ENCODE data around the gene CELF4. TPM values are rescaled to one million over a fixed set of nuclear protein-coding genes. Genes with fewer than 3 reads are reported as not detected.

Gene CELF4
- polyA plus RNA-seq, 10 donors, result 0.57 to 1.8 (median 1.1) TPM

DNA sequence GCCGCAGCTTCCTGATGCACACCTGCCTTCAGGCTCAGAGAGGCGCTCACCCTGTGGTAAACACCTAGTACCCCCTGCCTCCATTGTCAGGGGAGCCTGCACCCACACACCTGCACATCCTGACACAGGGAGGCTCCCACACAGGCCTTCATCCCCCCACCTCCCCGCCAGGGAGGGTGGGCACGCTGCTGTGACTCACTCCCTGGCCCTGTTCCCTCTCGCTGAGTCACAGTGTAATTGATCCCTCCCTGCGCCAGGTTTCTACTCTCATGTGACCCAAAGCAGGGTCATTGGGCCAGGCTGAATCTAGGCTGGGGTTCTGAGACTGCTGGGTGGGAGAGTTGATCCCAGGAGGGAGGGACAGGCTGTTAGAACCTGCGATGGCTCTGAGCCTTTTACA lies 8.5 kb upstream of the CELF4 start:
- no peak for DNase-seq

DNA sequence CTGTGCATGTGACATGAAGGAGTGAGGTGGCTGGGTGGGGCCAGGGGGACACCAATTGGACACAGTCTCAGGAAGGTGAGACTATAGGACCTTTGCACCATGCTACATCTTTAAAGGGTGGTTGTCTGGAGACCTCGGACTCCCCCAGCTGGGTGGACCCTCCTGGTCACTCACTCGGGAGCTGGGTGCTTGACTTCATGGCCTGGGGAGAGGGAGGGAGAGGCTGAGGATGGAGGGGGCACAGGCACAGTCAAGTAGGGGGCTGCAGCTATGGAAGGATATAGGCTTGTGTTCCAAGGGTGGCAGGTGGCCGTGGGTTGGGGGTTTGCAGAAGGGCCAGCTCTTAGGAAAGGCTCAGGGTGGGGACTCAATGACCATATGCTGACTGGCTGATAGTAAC lies 7.1 kb upstream of the CELF4 start:
- DNase-seq, result no peak

DNA sequence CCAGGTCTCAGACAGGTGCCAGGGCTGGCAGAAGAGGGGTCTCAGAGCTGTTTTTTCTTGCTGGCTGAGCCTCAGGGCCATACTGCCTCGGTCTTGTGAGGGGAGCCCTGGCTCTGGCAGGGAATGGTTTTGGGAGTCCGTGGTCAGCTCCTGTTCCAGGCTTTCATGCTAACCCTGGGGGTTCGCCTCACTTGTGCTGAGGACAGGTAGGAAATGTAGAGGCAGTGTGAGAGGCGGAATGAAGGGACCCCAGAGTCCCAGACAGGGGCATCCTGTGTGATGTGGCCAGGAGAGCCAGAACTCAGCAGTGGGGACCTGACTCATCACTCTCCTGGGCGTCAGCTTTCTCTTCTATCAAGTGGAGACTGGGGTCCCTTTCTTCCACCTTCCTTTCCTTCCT lies 5.7 kb upstream of the CELF4 start:
- DNase-seq, result no peak

DNA sequence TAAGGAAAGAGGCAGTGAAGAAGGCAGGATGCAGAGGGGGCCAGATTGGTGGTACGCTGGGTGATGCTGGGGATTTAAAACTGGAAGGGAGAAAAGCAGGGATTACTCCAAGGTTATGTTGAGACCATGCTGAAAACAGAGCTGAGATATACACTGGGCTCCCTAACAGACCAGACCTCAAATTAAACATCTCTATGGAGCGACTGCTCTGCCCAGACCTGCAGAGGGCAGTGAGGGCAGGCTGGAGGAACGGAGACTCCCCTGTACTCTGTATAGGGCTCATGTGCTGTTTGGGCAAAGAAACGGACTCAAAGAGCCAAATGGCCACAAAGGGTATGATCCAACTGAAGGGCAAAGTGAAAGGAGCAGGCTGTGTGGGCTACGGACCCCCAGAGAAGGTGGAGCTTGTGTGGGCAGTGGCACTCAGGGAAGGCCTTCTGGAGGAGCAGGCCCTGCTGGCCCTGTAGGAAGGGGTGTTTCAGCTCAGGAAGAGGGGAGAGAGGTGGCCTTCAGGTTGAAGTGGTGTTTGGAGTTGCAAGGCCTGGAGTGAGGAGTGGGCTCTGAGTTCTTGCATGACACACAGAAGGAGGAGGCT lies 4.8 kb upstream of the CELF4 start:
- no peak for DNase-seq

DNA sequence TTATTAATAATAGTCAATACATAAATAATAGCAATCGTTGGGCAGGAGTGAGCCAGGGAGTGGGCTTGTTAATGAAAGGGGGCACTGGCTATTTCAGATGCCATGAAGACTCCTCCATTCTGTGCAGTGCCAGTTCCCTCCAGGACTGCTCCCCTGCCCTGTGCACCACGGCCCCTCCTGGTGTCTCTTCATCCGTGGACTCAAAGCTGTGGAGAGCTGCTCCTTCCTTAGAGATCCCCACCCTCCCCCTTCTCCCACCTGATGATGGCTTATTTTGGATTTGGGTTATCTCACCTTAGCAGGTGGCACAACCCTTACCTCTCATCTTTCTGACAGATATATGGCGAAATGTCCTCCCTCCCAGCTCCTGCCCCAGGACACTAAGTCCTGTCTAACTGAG lies 3.1 kb upstream of the CELF4 start:
- DNase-seq, result no peak

DNA sequence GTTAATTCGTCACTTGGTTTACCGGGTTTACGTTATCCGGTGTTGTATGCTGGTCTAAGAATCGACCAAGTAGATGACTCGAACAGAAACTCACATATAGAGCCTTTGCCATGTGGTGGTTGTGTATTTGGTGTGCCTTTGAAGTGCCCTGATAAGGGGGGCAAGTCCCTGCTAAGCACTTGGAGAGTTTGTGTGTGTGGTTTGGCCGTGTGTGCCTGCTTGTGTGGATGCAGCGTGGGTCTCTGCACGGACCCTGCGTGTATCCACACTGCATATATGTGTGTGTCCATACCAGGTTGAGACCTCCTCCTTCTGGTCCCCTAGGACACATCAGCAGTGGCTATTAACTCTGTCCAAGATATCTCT lies 2.4 kb upstream of the CELF4 start:
- DNase-seq, result no peak

DNA sequence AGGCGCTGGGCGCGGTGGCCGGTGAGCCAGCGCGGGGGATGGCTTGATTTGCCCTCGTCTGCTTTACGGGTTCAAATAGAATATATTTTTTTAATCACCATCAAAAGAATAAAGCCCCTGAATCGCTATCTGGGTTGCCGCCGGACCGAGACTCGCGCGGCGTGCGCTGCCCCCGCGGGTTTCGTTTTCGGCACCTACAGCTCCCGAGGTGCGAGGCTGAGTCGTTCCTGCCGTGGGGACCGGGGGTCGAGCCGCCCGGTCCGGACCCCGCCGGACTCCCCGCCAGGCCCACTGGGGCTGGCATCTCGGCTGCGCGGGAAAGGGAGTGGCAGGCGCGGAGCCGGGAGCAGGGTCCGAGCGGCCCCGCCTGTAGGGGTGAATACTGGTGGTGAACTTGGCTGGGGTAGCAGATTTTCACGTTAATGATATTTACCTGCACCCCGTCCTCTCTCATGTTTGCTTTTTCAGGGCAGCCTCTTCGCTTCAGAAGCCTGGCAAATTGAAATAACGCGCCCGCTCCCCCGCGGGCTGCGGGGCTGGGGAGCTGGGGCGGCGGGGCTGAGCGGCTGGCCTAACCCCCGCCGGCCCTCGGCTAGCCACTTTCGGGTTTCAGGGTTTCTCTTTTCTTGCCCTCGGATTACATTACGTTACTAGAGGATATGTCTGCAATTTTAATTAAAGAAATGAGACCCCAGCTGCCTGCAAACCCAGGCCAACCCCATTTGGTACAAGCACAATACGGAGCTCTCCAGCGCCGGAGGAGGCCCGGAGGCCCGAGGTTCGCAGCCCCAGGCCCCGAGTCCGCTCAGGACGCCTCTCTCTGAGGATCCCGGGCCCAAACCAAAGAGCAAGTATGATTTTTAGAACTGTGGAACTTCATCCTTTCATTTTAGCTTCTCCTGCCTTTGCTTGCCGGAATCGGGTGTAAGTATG lies 1.7 kb upstream of the CELF4 start:
- DNase-seq, result peak in 1 of 3 donors; percentile 32

DNA sequence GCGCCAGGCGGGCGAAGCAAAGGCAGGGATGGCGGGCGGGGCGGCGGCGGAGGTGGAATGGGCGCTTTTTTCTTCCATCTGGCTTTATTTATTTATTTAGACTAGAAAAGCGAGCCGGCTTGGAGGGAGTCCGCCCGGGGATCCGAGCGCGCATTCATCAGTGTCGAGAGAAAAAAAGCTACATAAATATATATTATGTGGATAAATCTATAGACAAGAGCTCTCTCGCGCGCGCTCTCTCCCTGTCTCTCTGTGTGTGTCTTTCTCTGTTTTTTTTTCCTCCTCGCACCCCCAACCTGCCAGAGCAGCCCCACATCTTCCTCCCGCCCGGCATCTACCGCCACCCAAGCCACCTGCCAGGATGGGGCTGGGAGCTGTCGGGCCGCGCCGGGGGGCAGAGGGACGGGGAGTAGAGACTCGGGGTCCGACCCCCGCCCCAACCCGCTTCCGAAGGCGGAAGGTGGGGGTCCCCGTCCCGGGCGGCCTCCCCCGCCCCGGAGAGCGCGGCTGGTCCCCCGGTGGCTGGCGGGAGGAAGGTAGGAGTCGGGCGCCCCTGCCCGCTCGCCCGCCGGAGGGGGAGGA lies 972 bp upstream of the CELF4 start:
- no peak for DNase-seq

DNA sequence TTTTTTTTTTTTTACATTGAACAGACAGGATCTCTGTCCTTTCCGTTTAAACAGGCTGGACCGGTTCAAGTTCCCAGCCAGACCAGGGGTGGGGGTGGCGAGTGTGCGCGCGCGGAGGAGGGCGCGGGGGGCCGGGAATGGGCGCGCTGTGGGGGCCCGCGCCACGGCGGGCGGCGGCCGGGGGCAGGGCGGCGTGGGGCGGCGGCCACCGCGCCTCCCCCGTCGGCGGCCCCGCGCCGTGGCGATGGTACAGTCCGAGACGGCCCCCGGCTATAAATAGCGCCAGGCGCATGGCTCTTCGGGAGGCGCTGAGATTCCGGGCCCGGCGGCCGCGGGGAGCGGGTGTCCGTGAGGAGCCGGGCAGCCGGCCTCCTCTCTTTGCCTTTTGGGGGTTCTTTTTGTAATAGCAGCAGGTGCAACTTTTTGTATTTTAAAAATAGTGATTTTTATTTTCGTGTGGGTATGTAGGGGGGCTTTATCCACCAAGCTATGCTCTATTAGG lies 430 bp upstream of the CELF4 start:
- peak; percentile 23 to 68 (median 60) for DNase-seq

DNA sequence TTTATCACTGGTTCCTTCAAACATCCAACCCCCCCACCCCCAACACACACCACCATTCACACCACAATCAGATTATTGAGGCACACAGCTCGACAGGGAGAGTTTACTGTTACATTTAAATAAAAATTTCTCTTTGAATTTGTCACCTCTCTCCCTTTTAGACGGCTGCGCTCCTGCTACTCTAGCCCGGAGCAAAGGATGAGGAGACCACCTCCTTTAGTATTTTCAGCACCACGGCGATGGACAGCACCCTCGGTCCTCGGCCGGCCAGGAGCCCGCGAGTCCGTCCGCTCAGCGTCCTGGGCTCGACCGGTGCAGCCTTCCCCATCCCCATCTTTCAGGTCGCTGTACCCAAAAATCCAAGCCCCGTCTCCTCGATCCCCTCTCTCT lies 892 bp downstream of the CELF4 start:
- peak; percentile 61 to 92 (median 83) for DNase-seq

DNA sequence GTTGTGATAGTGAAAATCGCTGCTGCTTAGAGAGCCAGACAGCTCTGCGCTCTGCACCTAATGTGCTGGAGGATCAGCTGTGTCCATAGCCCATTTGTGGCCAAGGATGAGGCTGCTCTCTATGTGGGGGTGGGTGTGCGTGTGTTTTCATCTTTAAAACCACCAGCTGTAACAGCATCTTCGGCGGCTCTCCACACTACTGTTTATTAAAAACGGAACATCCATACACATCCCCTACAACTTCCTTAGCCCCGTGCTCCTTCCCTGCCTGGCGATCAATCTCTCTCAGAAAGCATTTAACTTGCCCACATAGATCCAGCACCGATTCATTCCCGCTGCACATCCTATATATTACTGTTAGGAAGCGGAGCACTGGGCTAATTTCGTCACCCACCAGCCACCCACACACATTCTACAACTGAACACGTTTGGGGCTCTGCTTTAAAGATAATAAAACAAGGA lies 1.6 kb downstream of the CELF4 start:
- DNase-seq, result no peak

DNA sequence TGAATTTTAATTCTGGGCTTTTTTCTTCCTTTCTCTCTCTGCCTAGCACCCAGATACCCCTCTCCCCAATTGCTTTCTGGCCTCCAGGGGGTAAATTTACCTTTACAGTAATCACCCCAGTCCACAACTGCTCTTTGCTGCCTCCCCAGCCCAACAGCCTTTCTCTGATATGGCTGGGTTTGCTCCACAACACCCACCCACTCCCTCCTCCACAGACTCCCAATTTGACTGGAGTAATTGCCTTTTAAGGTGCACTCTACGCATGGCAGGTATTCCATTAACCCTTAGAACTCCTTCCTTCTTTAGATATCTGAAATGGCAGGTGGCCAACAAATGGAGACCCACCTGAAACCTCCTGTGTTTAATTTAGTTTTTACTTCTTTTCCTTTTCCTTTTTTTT lies 3.6 kb downstream of the CELF4 start:
- DNase-seq, result no peak

DNA sequence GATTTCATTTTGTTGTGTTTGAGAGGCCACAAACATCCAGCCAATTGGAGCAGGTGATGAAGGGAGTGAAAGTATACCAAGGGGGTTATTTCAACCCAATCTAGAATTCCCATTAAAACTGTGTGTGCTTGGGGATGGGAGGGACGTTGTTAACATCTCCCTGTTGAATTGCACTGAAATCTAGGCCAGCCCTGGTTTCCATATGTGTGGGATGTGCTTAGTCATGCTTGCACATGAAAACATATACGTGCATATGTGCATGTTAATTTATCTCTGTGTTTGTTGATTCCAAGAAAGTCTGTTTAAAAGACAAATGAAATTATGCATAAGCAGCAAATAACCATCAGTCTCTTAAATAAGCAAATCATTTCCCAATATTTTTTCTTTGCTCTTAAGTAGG lies 5.6 kb downstream of the CELF4 start:
- DNase-seq, result no peak

DNA sequence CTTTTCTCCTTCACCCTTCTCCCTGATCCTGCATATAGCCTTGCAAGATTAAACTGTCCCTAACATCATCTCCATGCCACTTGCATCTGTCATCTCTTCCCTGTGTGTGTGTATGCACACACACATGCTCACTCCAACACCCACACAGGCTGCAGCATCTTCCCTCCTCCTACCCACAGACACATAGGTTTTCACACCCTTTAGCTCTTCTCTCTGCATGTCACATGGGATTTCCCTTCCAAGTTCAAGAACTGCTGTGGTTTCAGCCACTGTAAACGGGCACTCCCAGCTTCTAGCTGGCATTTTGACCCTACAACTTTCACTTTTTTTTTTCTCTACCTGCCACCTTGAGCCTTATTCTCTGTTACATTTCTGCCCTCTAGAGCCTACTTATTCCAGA lies 6.4 kb downstream of the CELF4 start:
- no peak for DNase-seq

DNA sequence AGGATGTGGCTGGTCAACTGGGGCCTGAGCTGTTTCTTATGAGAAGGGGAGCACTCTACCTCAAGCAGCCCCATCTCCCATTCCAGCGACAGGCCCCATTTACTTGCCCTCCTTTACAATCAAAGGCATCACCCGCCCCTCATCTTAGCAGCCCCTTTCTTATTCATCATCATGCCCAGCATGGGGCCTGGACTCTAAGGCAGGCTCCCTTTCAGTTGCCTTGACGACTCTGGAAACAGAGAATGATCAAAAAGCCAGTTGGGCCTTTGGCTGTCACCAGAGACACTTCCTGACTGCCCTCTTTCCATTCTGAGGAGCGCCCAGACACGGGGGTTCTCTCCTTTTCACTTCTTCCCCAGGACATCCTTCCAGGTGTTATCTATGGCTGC lies 11.2 kb downstream of the CELF4 start:
- no peak for DNase-seq

DNA sequence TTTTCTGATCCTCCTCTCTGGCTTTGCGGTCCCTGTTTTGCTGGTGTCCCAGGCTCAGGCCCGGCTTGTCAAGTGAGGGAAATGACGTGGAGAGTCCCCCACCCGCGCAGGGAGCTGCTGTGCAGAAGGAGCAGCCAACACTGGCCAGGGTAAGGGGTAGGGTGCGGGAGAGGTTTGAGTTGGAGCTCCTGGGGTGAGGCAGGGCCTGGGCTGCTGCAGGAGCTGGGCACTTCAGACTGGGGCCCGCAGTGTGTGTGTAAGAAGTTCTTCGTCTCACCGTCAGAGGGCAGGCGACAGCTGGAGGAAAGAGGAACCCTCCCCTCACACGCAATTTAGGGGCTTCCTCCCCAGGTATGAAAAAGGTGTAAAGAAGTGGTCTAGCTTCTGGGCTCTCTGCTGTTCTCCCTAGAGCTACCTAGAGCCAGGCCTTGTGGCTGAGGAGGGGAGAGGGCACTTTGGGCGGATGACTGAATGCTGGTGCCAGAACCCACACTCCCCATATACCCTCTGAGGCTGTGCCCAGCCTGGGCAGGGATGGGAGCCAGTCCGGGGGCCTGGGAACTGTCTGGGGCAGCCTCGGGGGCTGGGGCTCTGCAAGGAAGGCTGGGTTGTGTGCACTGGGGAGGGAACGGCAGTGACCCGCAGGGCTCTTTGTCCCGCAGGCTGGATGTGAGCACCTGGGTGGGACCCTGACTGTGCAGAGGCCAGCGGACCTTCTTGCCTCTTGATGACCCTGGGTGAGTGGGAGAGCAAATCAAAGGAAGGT lies 11.8 kb downstream of the CELF4 start:
- DNase-seq, result no peak

DNA sequence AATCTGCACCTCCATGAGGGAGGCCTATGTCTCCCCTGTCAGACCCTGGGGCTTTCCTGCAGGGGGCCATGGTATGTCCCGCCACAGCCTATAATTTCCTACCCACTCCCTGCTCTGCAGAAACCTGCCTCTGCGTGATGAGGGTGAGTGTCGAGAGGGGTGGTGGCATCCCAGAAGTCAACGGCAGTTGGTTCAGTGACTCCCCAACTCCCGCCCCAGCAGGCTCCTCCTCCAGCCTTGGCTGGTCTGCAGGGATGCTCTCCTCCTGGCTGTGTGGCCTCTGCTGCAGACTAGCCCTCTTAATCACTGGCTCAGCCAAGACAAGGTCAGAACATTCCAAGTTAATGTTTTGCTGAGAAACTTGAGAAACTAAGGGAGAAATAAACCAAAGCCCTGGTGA lies 13.3 kb downstream of the CELF4 start:
- DNase-seq, result no peak

DNA sequence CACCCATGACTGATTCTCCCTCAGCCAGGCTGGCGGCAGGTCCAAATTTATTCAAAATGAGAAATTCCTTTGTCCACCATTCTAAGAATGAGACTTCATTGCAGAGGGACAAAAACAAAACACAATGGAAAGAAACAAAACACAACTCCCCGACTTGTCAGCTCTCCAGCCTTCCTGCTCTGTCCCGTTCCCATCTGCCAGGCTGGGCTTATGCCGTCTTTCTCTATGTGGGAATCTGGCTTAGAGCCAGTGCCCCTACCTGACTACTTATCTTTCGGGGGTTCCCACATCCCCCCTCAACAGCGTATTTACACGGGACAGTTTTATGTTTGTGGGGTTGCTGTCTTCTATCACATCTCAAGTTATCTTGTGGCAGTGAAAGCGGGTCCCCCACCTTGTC lies 13.8 kb downstream of the CELF4 start:
- no peak for DNase-seq

DNA sequence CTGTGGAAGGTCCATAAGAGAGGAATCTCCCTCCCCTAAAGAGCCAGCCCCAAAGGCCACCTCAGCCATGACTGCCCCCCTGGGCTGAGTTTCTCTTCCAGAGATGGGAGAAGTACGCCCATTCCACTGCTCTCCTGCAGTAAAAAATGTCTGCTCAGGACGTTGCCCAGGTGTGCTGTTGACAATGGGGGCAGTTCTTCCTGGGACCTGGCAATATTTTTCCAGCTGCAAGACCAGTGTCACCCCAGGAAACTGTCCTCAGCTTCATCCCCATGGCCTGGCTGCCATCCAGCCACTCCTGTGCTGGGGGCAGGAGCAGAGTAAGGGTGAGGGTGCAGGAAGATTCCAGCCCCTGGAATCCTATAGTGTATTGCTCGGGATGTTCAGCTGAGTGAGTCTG lies 14.3 kb downstream of the CELF4 start:
- DNase-seq, result no peak

DNA sequence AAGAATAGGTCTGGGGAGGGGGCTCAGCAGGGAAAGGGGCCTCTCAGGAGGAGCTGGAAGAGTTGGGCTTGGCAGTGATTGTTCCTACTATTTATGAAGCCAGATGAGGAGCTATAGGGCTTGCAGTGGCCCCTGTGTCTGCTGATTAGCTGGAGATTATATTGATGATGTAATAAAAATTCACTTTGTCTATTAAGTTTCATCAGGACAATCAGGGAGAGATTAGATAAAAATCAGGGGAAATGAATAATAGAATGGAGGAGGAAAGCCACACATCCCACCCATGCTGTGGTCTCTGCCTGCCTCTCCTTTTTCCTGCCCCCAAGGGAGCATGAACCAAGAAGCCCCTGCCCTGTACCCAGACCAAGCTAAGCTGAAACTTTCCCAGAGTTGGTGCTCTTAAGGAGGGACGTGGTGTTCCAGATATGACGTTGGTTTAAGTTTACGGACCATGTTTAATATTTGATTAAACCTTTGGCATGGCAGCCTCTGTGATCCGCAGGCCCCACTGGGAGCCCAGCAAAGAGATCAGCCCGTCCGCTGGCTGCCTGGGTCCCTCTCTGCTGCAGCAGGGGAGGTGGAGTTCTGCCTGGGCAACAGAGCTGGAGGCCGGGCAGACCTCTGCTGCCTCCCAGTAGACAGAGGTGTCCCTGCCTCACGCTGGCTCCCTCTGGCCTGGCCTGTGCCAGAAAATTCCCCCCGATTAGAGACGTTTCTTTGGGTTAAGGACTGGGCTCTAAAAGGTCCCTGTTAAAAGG lies 15.3 kb downstream of the CELF4 start:
- no peak for DNase-seq

DNA sequence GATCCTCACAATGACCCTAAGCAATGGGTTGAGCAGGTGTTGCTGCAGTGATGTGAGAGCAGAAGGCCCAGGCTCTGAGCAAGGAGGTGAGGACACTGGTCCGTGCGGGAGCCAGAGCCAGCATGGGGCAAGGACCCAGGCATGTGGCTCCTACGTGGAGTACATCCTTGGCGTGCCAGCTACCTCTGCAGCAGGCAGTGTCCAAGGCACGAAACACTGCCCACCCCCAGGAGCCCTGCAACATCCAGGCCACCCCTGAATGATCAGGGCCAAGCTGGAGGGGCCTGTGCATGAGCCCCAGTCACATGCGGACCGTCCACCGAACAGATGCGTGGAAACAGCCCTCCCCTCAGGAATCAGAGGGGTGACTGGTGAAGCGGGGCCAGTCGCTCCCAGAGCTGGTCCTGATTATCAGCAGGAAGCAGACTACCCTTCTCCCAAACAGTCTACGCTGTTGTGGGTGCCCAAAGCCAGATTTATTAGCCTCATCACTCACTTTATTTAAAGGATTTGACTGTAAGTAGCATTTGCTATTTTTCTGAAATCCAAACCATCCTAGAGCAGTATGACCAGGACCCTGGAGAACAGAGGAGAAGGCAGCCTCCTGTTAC lies 16.8 kb downstream of the CELF4 start:
- DNase-seq, result no peak

Data from muscle of back (tissue), 11 donors.